NCI-H1092 treated with DMSO at 0.1 percent for 48 hours (cell line): ENCODE data around the gene EHMT1.

Experiments used
- DNase-seq: peaks from one replicate; lab custom pipeline; 2025; lab: John Stamatoyannopoulos, UW

EHMT1 gene

GRCh38 chr9:137829260-137829996 is 210.6 kb downstream of the EHMT1 start:
- no peak for DNase-seq

GRCh38 chr9:137832191-137832700 is 213.4 kb downstream of the EHMT1 start:
- DNase-seq, result no peak

GRCh38 chr9:137832830-137833590 is 214.2 kb downstream of the EHMT1 start:
- DNase-seq, result no peak

GRCh38 chr9:137833721-137834613 is 215.2 kb downstream of the EHMT1 start:
- no peak for DNase-seq

- DNase-seq, result no peak
Observed at GRCh38 chr9:137834846-137835546, 216.2 kb downstream of the EHMT1 start.

GRCh38 chr9:137836151-137836830 is 217.5 kb downstream of the EHMT1 start:
- no peak for DNase-seq

- no peak for DNase-seq
Observed at GRCh38 chr9:137836831-137837241, 218.0 kb downstream of the EHMT1 start.

GRCh38 chr9:137837345-137838278 is 218.8 kb downstream of the EHMT1 start:
- no peak for DNase-seq

- no peak for DNase-seq
Observed at GRCh38 chr9:137838576-137838975, 219.8 kb downstream of the EHMT1 start.

- DNase-seq, result no peak
Observed at GRCh38 chr9:137843355-137843754, 224.6 kb downstream of the EHMT1 start.

GRCh38 chr9:137851516-137852267 is 232.9 kb downstream of the EHMT1 start:
- no peak for DNase-seq

- DNase-seq, result no peak
Observed at GRCh38 chr9:137853392-137853995, 234.7 kb downstream of the EHMT1 start.

GRCh38 chr9:137860361-137860760 is 241.6 kb downstream of the EHMT1 start:
- no peak for DNase-seq

- DNase-seq, result no peak
Observed at GRCh38 chr9:137865581-137866145, 246.9 kb downstream of the EHMT1 start.

GRCh38 chr9:137866226-137867141 is 247.7 kb downstream of the EHMT1 start:
- DNase-seq, result no peak

- no peak for DNase-seq
Observed at GRCh38 chr9:137870432-137870831, 251.6 kb downstream of the EHMT1 start.

- no peak for DNase-seq
Observed at GRCh38 chr9:137872296-137872695, 253.5 kb downstream of the EHMT1 start.
